ENCODE results near the gene RABGAP1.

RABGAP1 gene

GRCh38 chr9:122991370-122991830 lies 50.6 kb downstream of the RABGAP1 start:
- peaks cover 27% of the 10 kb centered on the region for H3K36me3 ChIP-seq (ENCODE audit: insufficient read depth, low read length)

GRCh38 chr9:122996586-122996985 lies 55.8 kb downstream of the RABGAP1 start:
- Histone ChIP-seq H3K9ac (ENCODE audit: low read length) (no peak overlapping the region), H3K4me3 (ENCODE audit: low read depth in 1 of 2, low read length in 2 of 2) (no peak overlapping the region), H3K36me3 (ENCODE audit: insufficient read depth, low read length) (peaks cover 33% of the 10 kb centered on the region), H3K4me1 (ENCODE audit: insufficient read depth, low read length) (no peaks in the 10 kb centered on the region), H3K27me3 (ENCODE audit: control insufficient read depth in 1 of 2, insufficient read depth in 2 of 2, low read length in 2 of 2) (no peaks in the 10 kb centered on the region), H3K27ac (ENCODE audit: low read depth, low read length) (no peak overlapping the region), H3K9me3 (ENCODE audit: low read length) (no peaks in the 10 kb centered on the region)

More at GRCh38 chr9:122991370-122991830, 50.6 kb downstream of the RABGAP1 start:
- no peaks in the 10 kb centered on the region for H3K9me3 ChIP-seq (ENCODE audit: low read length)
- no peak overlapping the region for H3K4me3 ChIP-seq (ENCODE audit: low read depth in 1 of 2, low read length in 2 of 2)
- no peaks in the 10 kb centered on the region for H3K27me3 ChIP-seq (ENCODE audit: control insufficient read depth in 1 of 2, insufficient read depth in 2 of 2, low read length in 2 of 2)
- H3K4me1 ChIP-seq (ENCODE audit: insufficient read depth, low read length): no peaks in the 10 kb centered on the region
- H3K9ac ChIP-seq (ENCODE audit: low read length): no peak overlapping the region
- H3K27ac ChIP-seq (ENCODE audit: low read depth, low read length): no peak overlapping the region

- H3K27me3 ChIP-seq (ENCODE audit: control insufficient read depth in 1 of 2, insufficient read depth in 2 of 2, low read length in 2 of 2): no peaks in the 10 kb centered on the region
- H3K4me3 ChIP-seq (ENCODE audit: low read depth in 1 of 2, low read length in 2 of 2): no peak overlapping the region
- H3K9ac ChIP-seq (ENCODE audit: low read length): no peak overlapping the region
- no peak overlapping the region for H3K27ac ChIP-seq (ENCODE audit: low read depth, low read length)
- peaks cover 3% of the 10 kb centered on the region for H3K4me1 ChIP-seq (ENCODE audit: insufficient read depth, low read length)
- peaks cover 35% of the 10 kb centered on the region for H3K36me3 ChIP-seq (ENCODE audit: insufficient read depth, low read length)
- no peaks in the 10 kb centered on the region for H3K9me3 ChIP-seq (ENCODE audit: low read length)
These were observed 57.6 kb downstream of the RABGAP1 start for GRCh38 chr9:122998448-122998847.

- no peaks in the 10 kb centered on the region for H3K27me3 ChIP-seq (ENCODE audit: control insufficient read depth in 1 of 2, insufficient read depth in 2 of 2, low read length in 2 of 2)
- no peaks in the 10 kb centered on the region for H3K9me3 ChIP-seq (ENCODE audit: low read length)
- H3K4me1 ChIP-seq (ENCODE audit: insufficient read depth, low read length): peaks cover 11% of the 10 kb centered on the region
- H3K36me3 ChIP-seq (ENCODE audit: insufficient read depth, low read length): peaks cover 41% of the 10 kb centered on the region
- no peak overlapping the region for H3K9ac ChIP-seq (ENCODE audit: low read length)
- no peak overlapping the region for H3K27ac ChIP-seq (ENCODE audit: low read depth, low read length)
- H3K4me3 ChIP-seq (ENCODE audit: low read depth in 1 of 2, low read length in 2 of 2): no peak overlapping the region
These were observed 59.7 kb downstream of the RABGAP1 start for GRCh38 chr9:123000371-123001068.

GRCh38 chr9:123002754-123003153 lies 61.9 kb downstream of the RABGAP1 start:
- no peaks in the 10 kb centered on the region for H3K9me3 ChIP-seq (ENCODE audit: low read length)
- no peak overlapping the region for H3K4me3 ChIP-seq (ENCODE audit: low read depth in 1 of 2, low read length in 2 of 2)
- peaks cover 11% of the 10 kb centered on the region for H3K4me1 ChIP-seq (ENCODE audit: insufficient read depth, low read length)
- H3K9ac ChIP-seq (ENCODE audit: low read length): no peak overlapping the region
- H3K27ac ChIP-seq (ENCODE audit: low read depth, low read length): peak overlapping the region; percentile 48
- peaks cover 32% of the 10 kb centered on the region for H3K36me3 ChIP-seq (ENCODE audit: insufficient read depth, low read length)
- H3K27me3 ChIP-seq (ENCODE audit: control insufficient read depth in 1 of 2, insufficient read depth in 2 of 2, low read length in 2 of 2): no peaks in the 10 kb centered on the region

GRCh38 chr9:123003466-123003865 lies 62.6 kb downstream of the RABGAP1 start:
- Histone ChIP-seq H3K9me3 (ENCODE audit: low read length) (no peaks in the 10 kb centered on the region), H3K4me3 (ENCODE audit: low read depth in 1 of 2, low read length in 2 of 2) (no peak overlapping the region), H3K27ac (ENCODE audit: low read depth, low read length) (no peak overlapping the region), H3K36me3 (ENCODE audit: insufficient read depth, low read length) (peaks cover 29% of the 10 kb centered on the region), H3K27me3 (ENCODE audit: control insufficient read depth in 1 of 2, insufficient read depth in 2 of 2, low read length in 2 of 2) (no peaks in the 10 kb centered on the region), H3K4me1 (ENCODE audit: insufficient read depth, low read length) (peaks cover 11% of the 10 kb centered on the region), H3K9ac (ENCODE audit: low read length) (no peak overlapping the region)

- Histone ChIP-seq H3K9me3 (ENCODE audit: low read length) (no peaks in the 10 kb centered on the region), H3K27me3 (ENCODE audit: control insufficient read depth in 1 of 2, insufficient read depth in 2 of 2, low read length in 2 of 2) (no peaks in the 10 kb centered on the region), H3K9ac (ENCODE audit: low read length) (no peak overlapping the region), H3K4me3 (ENCODE audit: low read depth in 1 of 2, low read length in 2 of 2) (no peak overlapping the region), H3K4me1 (ENCODE audit: insufficient read depth, low read length) (peaks cover 11% of the 10 kb centered on the region), H3K27ac (ENCODE audit: low read depth, low read length) (no peak overlapping the region), H3K36me3 (ENCODE audit: insufficient read depth, low read length) (peaks cover 22% of the 10 kb centered on the region)
These were observed 65.1 kb downstream of the RABGAP1 start for GRCh38 chr9:123005964-123006363.

- H3K4me3 ChIP-seq (ENCODE audit: low read depth in 1 of 2, low read length in 2 of 2): no peak overlapping the region
- peaks cover 11% of the 10 kb centered on the region for H3K4me1 ChIP-seq (ENCODE audit: insufficient read depth, low read length)
- no peak overlapping the region for H3K27ac ChIP-seq (ENCODE audit: low read depth, low read length)
- no peak overlapping the region for H3K9ac ChIP-seq (ENCODE audit: low read length)
- H3K9me3 ChIP-seq (ENCODE audit: low read length): no peaks in the 10 kb centered on the region
- peaks cover 14% of the 10 kb centered on the region for H3K36me3 ChIP-seq (ENCODE audit: insufficient read depth, low read length)
- no peaks in the 10 kb centered on the region for H3K27me3 ChIP-seq (ENCODE audit: control insufficient read depth in 1 of 2, insufficient read depth in 2 of 2, low read length in 2 of 2)
These were observed 66.4 kb downstream of the RABGAP1 start for GRCh38 chr9:123007269-123007668.

GRCh38 chr9:123008909-123009308 lies 68.1 kb downstream of the RABGAP1 start:
- no peak overlapping the region for H3K27ac ChIP-seq (ENCODE audit: low read depth, low read length)
- peaks cover 3% of the 10 kb centered on the region for H3K4me1 ChIP-seq (ENCODE audit: insufficient read depth, low read length)
- H3K4me3 ChIP-seq (ENCODE audit: low read depth in 1 of 2, low read length in 2 of 2): no peak overlapping the region
- H3K27me3 ChIP-seq (ENCODE audit: control insufficient read depth in 1 of 2, insufficient read depth in 2 of 2, low read length in 2 of 2): no peaks in the 10 kb centered on the region
- peaks cover 28% of the 10 kb centered on the region for H3K36me3 ChIP-seq (ENCODE audit: insufficient read depth, low read length)
- H3K9ac ChIP-seq (ENCODE audit: low read length): no peak overlapping the region
- no peaks in the 10 kb centered on the region for H3K9me3 ChIP-seq (ENCODE audit: low read length)

GRCh38 chr9:123011380-123011779 lies 70.6 kb downstream of the RABGAP1 start:
- H3K9ac ChIP-seq (ENCODE audit: low read length): no peak overlapping the region
- no peaks in the 10 kb centered on the region for H3K27me3 ChIP-seq (ENCODE audit: control insufficient read depth in 1 of 2, insufficient read depth in 2 of 2, low read length in 2 of 2)
- H3K4me1 ChIP-seq (ENCODE audit: insufficient read depth, low read length): no peaks in the 10 kb centered on the region
- H3K36me3 ChIP-seq (ENCODE audit: insufficient read depth, low read length): peaks cover 28% of the 10 kb centered on the region
- H3K4me3 ChIP-seq (ENCODE audit: low read depth in 1 of 2, low read length in 2 of 2): no peak overlapping the region
- H3K27ac ChIP-seq (ENCODE audit: low read depth, low read length): no peak overlapping the region
- H3K9me3 ChIP-seq (ENCODE audit: low read length): no peaks in the 10 kb centered on the region

GRCh38 chr9:123011878-123012528 lies 71.2 kb downstream of the RABGAP1 start:
- Histone ChIP-seq H3K27ac (ENCODE audit: low read depth, low read length) (no peak overlapping the region), H3K9ac (ENCODE audit: low read length) (no peak overlapping the region)

GRCh38 chr9:123016631-123017030 lies 75.8 kb downstream of the RABGAP1 start:
- Histone ChIP-seq H3K4me1 (ENCODE audit: insufficient read depth, low read length) (no peaks in the 10 kb centered on the region), H3K27ac (ENCODE audit: low read depth, low read length) (no peak overlapping the region), H3K9ac (ENCODE audit: low read length) (no peak overlapping the region), H3K36me3 (ENCODE audit: insufficient read depth, low read length) (peaks cover 51% of the 10 kb centered on the region), H3K4me3 (ENCODE audit: low read depth in 1 of 2, low read length in 2 of 2) (no peak overlapping the region), H3K27me3 (ENCODE audit: control insufficient read depth in 1 of 2, insufficient read depth in 2 of 2, low read length in 2 of 2) (no peaks in the 10 kb centered on the region), H3K9me3 (ENCODE audit: low read length) (no peaks in the 10 kb centered on the region)

More at GRCh38 chr9:123011878-123012528, 71.2 kb downstream of the RABGAP1 start:
- no peaks in the 10 kb centered on the region for H3K9me3 ChIP-seq (ENCODE audit: low read length)
- no peaks in the 10 kb centered on the region for H3K27me3 ChIP-seq (ENCODE audit: control insufficient read depth in 1 of 2, insufficient read depth in 2 of 2, low read length in 2 of 2)
- H3K4me1 ChIP-seq (ENCODE audit: insufficient read depth, low read length): no peaks in the 10 kb centered on the region
- no peak overlapping the region for H3K4me3 ChIP-seq (ENCODE audit: low read depth in 1 of 2, low read length in 2 of 2)
- H3K36me3 ChIP-seq (ENCODE audit: insufficient read depth, low read length): peaks cover 35% of the 10 kb centered on the region

All from muscle layer of colon (tissue), 2 donors.